Measurements from ENCODE around the gene CABLES1.
"Not testable (repeated sequence)": the region's sequence is repeated elsewhere in the genome, so short reads cannot be mapped to it uniquely, and the experiment has no call there.

CABLES1 gene, protein sequence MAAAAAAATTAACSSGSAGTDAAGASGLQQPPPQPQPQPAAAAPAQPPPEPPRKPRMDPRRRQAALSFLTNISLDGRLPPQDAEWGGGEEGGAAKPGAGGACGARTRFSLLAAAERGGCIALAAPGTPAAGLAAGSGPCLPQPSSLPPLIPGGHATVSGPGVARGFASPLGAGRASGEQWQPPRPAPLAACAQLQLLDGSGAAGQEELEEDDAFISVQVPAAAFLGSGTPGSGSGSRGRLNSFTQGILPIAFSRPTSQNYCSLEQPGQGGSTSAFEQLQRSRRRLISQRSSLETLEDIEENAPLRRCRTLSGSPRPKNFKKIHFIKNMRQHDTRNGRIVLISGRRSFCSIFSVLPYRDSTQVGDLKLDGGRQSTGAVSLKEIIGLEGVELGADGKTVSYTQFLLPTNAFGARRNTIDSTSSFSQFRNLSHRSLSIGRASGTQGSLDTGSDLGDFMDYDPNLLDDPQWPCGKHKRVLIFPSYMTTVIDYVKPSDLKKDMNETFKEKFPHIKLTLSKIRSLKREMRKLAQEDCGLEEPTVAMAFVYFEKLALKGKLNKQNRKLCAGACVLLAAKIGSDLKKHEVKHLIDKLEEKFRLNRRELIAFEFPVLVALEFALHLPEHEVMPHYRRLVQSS

DNA sequence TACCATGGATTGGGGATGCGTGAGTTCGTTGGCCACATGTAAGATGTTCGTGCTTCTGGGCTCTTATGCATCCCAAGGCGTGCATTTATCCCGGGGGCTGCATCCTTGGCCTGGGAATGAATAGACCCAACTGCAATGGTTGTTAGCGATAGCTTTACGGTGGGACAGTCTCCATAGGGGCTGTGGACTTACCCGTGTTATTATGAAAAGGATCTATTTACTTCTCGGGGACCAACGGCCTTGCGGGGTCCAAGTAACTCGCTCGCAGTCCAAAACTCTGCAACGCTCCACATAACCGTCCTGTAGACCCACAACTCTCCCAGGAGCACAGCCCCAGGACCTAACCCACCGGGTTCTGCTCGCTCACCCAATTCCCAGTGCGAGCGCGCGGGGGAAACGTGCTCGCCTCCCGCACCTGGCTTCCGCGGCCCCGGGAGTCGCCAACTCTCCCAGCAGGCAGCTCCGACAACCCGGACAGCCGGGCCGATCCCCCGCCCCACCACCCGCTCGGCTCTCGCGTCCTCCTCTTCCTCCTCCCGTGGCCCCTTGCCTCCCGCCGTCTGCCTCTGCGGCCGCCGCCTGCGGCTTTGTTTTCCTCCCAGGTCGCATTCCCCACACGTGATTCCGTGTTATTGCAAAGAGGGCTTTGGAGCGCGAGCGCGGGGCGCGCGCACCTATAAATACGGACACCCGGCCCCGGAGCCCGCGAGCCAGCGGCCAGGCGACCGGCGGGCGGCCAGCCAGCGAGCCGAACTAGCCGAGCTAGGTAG is at the start of gene CABLES1:
TSS of gene CABLES1 (plus strand) at position 706 of the 770 bp plus-strand sequence. CDS start 278 bp downstream, outside the sequence.
- DNase-seq (ENCODE audit: low read depth), result peak; percentile 25

- DNase-seq (ENCODE audit: low read depth), result no peak
Observed at GRCh38 chr18:23087352-23087751, 47.9 kb upstream of the CABLES1 start.

- DNase-seq (ENCODE audit: low read depth), result no peak
Observed at GRCh38 chr18:23088310-23088709, 47.0 kb upstream of the CABLES1 start.

GRCh38 chr18:23091017-23091993 is 44.0 kb upstream of the CABLES1 start:
- DNase-seq (ENCODE audit: low read depth), result not testable (repeated sequence)

DNA sequence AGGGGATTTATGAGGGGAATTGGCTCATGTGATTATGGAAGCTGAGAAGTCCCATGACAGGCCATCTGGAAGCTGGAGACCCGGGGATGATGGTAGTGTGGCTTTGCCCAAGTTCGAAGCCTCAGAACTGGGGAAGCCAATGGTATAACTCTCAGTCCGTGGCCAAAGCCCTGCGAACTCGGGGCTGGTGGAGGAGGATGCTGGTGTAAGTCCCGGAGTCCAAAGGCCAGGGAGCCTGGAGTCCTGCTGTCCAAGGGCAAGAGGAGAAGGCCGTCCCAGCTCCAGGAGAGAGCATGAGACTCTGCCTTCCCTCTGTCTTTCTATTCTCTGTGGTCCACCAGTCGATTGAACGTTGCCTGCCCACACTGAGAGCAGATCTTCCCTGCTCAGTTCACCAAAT is 43.2 kb upstream of the CABLES1 start:
- no peak for DNase-seq (ENCODE audit: low read depth)

GRCh38 chr18:23093130-23093529 is 42.2 kb upstream of the CABLES1 start:
- DNase-seq (ENCODE audit: low read depth), result not testable (repeated sequence)

- DNase-seq (ENCODE audit: low read depth), result no peak
Observed at GRCh38 chr18:23093772-23094171, 41.5 kb upstream of the CABLES1 start.

- DNase-seq (ENCODE audit: low read depth), result no peak
Observed at GRCh38 chr18:23094411-23095190, 40.7 kb upstream of the CABLES1 start.

DNA sequence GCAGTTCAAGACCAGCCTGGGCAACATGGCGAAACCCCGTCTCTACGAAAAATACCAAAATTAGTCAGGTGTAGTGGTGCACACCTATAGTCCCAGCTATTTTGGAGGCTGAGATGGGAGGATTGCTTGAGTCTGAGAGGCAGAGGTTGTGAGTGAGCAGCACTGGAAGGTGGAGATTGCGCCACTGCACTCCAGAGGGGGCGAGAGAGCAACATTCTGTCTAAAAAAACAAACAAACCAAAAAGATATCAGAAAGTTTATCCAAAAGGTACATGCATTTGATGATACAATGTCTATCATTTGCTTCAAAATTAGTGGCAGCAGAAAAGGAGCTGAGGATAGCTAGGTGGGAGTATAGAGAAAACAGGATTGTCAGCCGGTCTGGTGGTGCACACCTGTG is 39.8 kb upstream of the CABLES1 start:
- no peak for DNase-seq (ENCODE audit: low read depth)

DNA sequence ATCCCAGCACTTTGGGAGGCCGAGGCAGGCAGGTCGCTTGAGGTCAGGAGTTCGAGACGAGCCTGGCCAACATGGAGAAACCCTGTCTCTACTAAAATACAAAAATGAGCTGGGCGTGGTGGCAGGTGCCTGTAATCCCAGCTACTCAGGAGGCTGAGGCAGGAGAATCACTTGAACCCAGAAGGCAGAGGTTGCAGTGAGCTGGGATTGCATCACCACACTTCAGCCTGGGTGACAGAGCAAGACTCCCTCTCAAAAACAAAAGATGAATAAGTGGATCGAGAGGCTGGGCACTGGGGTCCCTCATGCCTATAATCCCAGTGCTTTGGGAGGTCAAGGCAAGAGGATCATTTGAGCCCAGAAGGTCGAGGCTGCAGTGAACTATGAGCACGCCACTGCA is 38.3 kb upstream of the CABLES1 start:
- DNase-seq (ENCODE audit: low read depth), result not testable (repeated sequence)

GRCh38 chr18:23099621-23100020 is 35.7 kb upstream of the CABLES1 start:
- no peak for DNase-seq (ENCODE audit: low read depth)

- DNase-seq (ENCODE audit: low read depth), result peak; percentile 40
Observed at GRCh38 chr18:23101861-23102432, 33.3 kb upstream of the CABLES1 start.

- DNase-seq (ENCODE audit: low read depth), result peak; percentile 59
Observed at GRCh38 chr18:23102493-23103261, 32.6 kb upstream of the CABLES1 start.

- no peak for DNase-seq (ENCODE audit: low read depth)
Observed at GRCh38 chr18:23103449-23103848, 31.8 kb upstream of the CABLES1 start.

- no peak for DNase-seq (ENCODE audit: low read depth)
Observed at GRCh38 chr18:23105030-23105429, 30.3 kb upstream of the CABLES1 start.

- DNase-seq (ENCODE audit: low read depth), result no peak
Observed at GRCh38 chr18:23105581-23106219, 29.6 kb upstream of the CABLES1 start.

DNA sequence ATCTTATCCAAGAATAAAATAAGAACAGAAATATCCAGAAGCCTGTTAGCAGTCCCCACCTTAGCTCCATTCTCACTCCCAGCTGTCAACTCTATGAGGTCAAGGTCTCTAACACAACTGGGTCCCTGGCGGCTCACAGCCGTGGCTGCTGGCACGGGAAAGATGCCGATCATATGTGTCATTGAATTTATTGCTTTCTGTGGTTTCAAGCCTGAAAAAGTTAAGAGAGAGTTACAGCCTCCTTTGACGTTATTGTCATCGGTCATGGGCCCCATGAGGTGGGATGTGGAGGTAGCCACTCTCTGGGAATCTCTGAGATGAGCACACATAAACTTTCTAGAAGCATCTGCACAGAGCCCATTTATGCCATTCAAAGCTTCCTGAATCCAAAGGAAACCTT is 28.7 kb upstream of the CABLES1 start:
- peak; percentile 83 for DNase-seq (ENCODE audit: low read depth)

- DNase-seq (ENCODE audit: low read depth), result no peak
Observed at GRCh38 chr18:23107718-23108117, 27.6 kb upstream of the CABLES1 start.

GRCh38 chr18:23108496-23108895 is 26.8 kb upstream of the CABLES1 start:
- no peak for DNase-seq (ENCODE audit: low read depth)
